Liver (tissue), 3 donors: ENCODE data around the gene ASB15.

Experiments used
- CTCF ChIP-seq: fragments of 150-350 bp; IDR thresholded peaks from 2 replicates; pipeline ENCODE4 v1.5.1; 2017; ENCODE audit warnings: improper control_type of control experiment, low read depth, low read length; ENCODE audit not compliant: missing input control
- FOXA1 ChIP-seq: IDR thresholded peaks from 2 replicates; pipeline ENCODE4 v1.6.1; 2016; ENCODE audit warnings: antibody characterized with exemption
- MAX ChIP-seq: IDR thresholded peaks from 2 replicates; pipeline ENCODE4 v1.6.1; 2016; ENCODE audit warnings: antibody characterized with exemption
- NR2F2 ChIP-seq: IDR thresholded peaks from 2 replicates; pipeline ENCODE4 v1.6.1; 2016; ENCODE audit warnings: antibody characterized with exemption
- TAF1 ChIP-seq: conservative IDR thresholded peaks from 2 replicates; pipeline ENCODE4 v1.6.1; 2016; ENCODE audit warnings: antibody characterized with exemption, mild to moderate bottlenecking
- YY1 ChIP-seq: IDR thresholded peaks from 2 replicates; pipeline ENCODE4 v1.6.1; 2016; ENCODE audit warnings: antibody characterized with exemption, mild to moderate bottlenecking
- donor health status: healthy.
- donor health status: healthy.

- TF ChIP-seq CTCF (no peak), FOXA1 (no peak), YY1 (no peak), NR2F2 (no peak), MAX (no peak), TAF1 (no peak)
Observed at GRCh38 chr7:123637878-123638277, 36.3 kb downstream of the ASB15 start.
